BE2C (cell line): ENCODE data around the gene SRRM1.

Experiments
- DNase-seq: peaks from one replicate; pipeline ENCODE4 v3.0.0-alpha.2; 2020
- H3K27me3 ChIP-seq: fragments of 250-450 bp; sonication (Bioruptor Pico); 2 replicates; pipeline ENCODE4 v1.5.1; 2020; ENCODE audit warnings: mild to moderate bottlenecking
- H3K36me3 ChIP-seq: fragments of 250-450 bp; sonication (Bioruptor Pico); 2 replicates; pipeline ENCODE4 v1.5.1; 2020; ENCODE audit warnings: mild to moderate bottlenecking
- H3K4me1 ChIP-seq: fragments of 250-450 bp; sonication (Bioruptor Pico); 2 replicates; pipeline ENCODE4 v1.5.1; 2020
- H3K4me3 ChIP-seq: 2 replicates; pipeline ENCODE4 v1.5.1; 2011; ENCODE audit warnings: low read depth, low read length
- H3K9me3 ChIP-seq: fragments of 250-450 bp; sonication (Bioruptor Pico); 2 replicates; pipeline ENCODE4 v1.5.1; 2020
- CTCF ChIP-seq: IDR thresholded peaks from 2 replicates; pipeline ENCODE4 v1.5.1; 2012; ENCODE audit warnings: mild to moderate bottlenecking, low read depth, low read length

Gene SRRM1

GRCh38 chr1:24652382-24652781 lies 9.3 kb downstream of the SRRM1 start:
- Histone ChIP-seq H3K9me3 (no peaks in the 10 kb centered on the region), H3K27me3 (no peaks in the 10 kb centered on the region), H3K36me3 (peaks cover 80% of the 10 kb centered on the region), H3K4me1 (no peaks in the 10 kb centered on the region), H3K4me3 (no peak overlapping the region)
- DNase-seq: no peak
- TF ChIP-seq CTCF: no peak

- no peaks in the 10 kb centered on the region for H3K27me3 ChIP-seq
- no peak for TF ChIP-seq CTCF
- H3K9me3 ChIP-seq: no peaks in the 10 kb centered on the region
- no peak overlapping the region for H3K4me3 ChIP-seq
- H3K4me1 ChIP-seq: no peaks in the 10 kb centered on the region
- peaks cover 73% of the 10 kb centered on the region for H3K36me3 ChIP-seq
- DNase-seq: no peak
Measured at GRCh38 chr1:24654010-24654409, 10.9 kb downstream of the SRRM1 start.

GRCh38 chr1:24656046-24656445 lies 12.9 kb downstream of the SRRM1 start:
- Histone ChIP-seq H3K36me3 (peaks cover 59% of the 10 kb centered on the region), H3K4me1 (no peaks in the 10 kb centered on the region), H3K9me3 (no peaks in the 10 kb centered on the region)

GRCh38 chr1:24657781-24658180 lies 14.7 kb downstream of the SRRM1 start:
- TF ChIP-seq CTCF: no peak
- Histone ChIP-seq H3K27me3 (no peaks in the 10 kb centered on the region), H3K9me3 (no peaks in the 10 kb centered on the region), H3K36me3 (peaks cover 70% of the 10 kb centered on the region), H3K4me1 (no peaks in the 10 kb centered on the region), H3K4me3 (no peak overlapping the region)
- DNase-seq: no peak

More at GRCh38 chr1:24656046-24656445, 12.9 kb downstream of the SRRM1 start:
- no peak overlapping the region for H3K4me3 ChIP-seq
- DNase-seq: no peak
- TF ChIP-seq CTCF: no peak
- H3K27me3 ChIP-seq: no peaks in the 10 kb centered on the region

- no peak for TF ChIP-seq CTCF
- no peak overlapping the region for H3K4me3 ChIP-seq
- H3K9me3 ChIP-seq: no peaks in the 10 kb centered on the region
- no peaks in the 10 kb centered on the region for H3K4me1 ChIP-seq
- no peaks in the 10 kb centered on the region for H3K27me3 ChIP-seq
- H3K36me3 ChIP-seq: peaks cover 66% of the 10 kb centered on the region
- no peak for DNase-seq
Measured at GRCh38 chr1:24659166-24659904, 16.2 kb downstream of the SRRM1 start.

GRCh38 chr1:24659993-24660665 lies 17.0 kb downstream of the SRRM1 start:
- no peaks in the 10 kb centered on the region for H3K9me3 ChIP-seq
- TF ChIP-seq CTCF: no peak
- H3K4me3 ChIP-seq: no peak overlapping the region
- H3K27me3 ChIP-seq: no peaks in the 10 kb centered on the region
- H3K4me1 ChIP-seq: no peaks in the 10 kb centered on the region
- H3K36me3 ChIP-seq: peaks cover 60% of the 10 kb centered on the region
- DNase-seq: no peak
